Activated CD4-positive, CD25-positive, alpha-beta regulatory T cell treated with anti-CD3 and anti-CD28 coated beads, Interleukin-2, amount 50 U/mL, for 72 hours (primary cell): Measurements from ENCODE around the gene KLC1.
"Not testable (repeated sequence)": the region's sequence is repeated elsewhere in the genome, so short reads cannot be mapped to it uniquely, and the experiment has no call there.

ENCODE experiments used
- DNase-seq: peaks from one replicate; pipeline ENCODE4 v3.0.0; 2021

KLC1 gene

DNA sequence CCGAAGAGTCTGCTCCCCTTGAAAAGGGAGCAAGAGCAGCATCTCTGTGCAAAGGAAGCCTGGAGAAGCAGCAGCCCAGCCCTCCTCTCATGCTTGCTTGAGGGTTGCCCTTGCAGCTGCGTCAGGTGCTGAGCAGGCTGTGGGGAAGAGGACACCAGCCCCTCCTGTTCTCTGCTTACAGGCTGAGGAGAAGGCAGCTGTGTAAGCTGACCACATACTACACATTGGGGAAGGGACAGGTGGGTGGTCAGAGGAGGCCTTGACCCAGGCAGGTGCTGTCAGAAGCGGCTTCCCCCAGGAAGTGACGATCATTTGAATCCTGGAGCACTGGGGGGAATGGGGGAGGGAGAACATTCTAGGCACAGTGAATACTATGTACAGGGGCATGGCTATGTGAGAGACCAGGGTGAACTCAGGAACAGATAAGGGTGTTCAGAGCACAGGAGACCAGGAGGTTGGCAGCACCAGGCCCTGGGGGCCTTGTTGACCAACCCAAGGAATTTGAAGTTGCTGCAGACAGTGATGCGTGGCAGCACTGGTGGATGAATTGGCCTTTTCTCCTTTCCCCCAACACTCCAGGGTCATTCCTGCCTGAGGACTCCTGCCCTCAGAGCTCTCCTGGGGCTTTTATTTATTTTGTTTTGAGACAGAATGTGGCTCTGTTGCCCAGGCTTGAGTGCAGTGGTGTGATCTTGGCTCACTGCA is 2.7 kb upstream of the KLC1 start:
- DNase-seq = no peak

GRCh38 chr14:103627073-103628025 is 1.7 kb upstream of the KLC1 start:
- no peak for DNase-seq

- peak; percentile 59 for DNase-seq
Observed at GRCh38 chr14:103628221-103628683, 759 bp upstream of the KLC1 start.

DNA sequence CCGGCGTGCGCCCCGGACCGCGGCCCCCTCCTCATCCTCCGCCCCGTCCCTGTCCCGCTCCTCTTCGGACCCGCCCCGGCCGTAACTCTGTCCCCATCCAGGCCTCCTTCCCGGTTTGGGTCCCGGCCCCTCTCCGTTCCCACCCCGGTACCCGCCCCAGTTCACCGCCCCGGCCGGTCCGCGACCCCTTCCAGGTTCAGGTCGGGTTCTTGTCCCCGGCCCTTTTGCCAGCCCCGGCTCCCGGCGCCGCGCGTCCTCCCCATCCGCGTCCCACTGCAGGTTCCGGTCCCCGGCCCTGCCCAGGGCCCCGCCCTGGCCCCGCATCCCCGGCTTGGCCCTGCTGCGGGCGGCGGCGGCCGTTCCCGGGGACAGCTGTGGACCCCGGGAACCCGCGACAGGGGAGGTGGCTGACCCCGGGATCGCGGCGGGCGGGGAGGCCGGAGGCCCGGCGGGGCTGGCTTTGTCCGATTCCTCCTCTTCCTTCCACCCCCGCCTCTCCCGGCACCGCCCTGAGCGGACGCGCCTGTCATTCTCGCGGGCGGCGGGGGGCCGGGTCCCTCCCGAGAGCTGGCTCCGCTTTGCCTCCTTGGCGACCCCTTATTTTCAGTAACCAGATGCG is 601 bp downstream of the KLC1 start:
- DNase-seq = peak; percentile 66

GRCh38 chr14:103630364-103631108 is 1.5 kb downstream of the KLC1 start:
- no peak for DNase-seq

DNA sequence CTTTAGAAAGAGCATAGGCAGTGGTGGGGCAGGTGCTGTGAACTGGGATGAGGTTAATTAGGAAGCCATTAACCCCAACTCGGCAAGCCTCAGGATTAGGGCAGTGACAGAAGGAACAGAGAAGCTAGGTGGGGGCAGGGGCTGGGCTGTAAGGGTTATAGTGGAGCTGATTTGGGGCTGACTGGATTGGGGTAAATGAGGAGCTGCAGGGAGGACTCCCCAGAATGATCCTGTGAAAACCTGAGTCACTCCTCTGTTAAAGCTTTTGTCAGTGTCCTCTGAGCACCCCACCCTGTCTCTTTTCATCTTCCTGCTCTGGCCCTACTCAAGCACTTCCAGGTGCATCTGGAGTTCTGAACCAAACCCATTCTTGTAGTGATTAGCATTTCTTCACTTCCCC is 4.4 kb downstream of the KLC1 start:
- DNase-seq = no peak

GRCh38 chr14:103634156-103634555 is 5.1 kb downstream of the KLC1 start:
- DNase-seq = no peak

DNA sequence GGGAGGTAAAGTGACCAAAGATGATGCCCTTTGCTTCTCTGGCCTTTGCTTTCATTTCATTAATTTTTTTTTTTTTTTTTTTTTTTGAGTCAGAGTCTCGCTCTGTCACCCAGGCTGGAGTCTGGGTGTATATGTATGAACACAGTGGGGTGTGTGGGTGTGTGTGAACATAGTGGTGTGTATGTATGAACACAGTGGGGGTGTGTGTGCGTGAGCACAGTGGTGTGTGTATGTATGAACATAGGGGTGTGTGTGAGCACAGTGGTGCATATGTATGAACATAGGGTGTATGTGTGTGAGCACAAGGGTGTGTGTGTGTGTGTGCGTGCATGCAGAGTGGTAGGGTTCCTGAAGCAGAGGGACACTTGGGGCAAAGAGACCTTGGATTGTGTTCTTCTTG is 9.6 kb downstream of the KLC1 start:
- DNase-seq = no peak

GRCh38 chr14:103641161-103641560 is 12.2 kb downstream of the KLC1 start:
- no peak for DNase-seq

GRCh38 chr14:103646189-103646588 is 17.2 kb downstream of the KLC1 start:
- no peak for DNase-seq

DNA sequence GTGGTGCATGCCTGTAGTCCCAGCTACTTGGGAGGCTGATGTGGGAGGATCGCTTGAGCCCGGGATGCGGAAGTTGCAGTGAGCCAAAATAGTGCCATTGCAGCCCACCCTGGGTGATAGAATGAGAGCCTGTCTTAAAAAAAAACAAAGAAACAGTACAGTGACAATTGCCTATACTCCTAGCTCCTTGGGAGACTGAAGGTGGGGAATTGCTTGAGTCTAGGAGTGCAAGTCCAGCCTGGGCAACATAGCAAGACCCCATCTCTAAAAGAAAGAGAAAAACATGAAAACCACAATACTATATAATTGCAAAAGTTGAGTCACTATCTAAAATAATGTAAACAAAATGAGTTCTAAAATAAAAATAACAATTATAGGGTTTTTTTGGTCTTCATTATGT is 20.0 kb downstream of the KLC1 start:
- DNase-seq = no peak

- DNase-seq = no peak
Observed at GRCh38 chr14:103650213-103650612, 21.2 kb downstream of the KLC1 start.

- DNase-seq = no peak
Observed at GRCh38 chr14:103651585-103651984, 22.6 kb downstream of the KLC1 start.

- DNase-seq = no peak
Observed at GRCh38 chr14:103652806-103653205, 23.8 kb downstream of the KLC1 start.

GRCh38 chr14:103653336-103653735 is 24.3 kb downstream of the KLC1 start:
- not testable (repeated sequence) for DNase-seq

DNA sequence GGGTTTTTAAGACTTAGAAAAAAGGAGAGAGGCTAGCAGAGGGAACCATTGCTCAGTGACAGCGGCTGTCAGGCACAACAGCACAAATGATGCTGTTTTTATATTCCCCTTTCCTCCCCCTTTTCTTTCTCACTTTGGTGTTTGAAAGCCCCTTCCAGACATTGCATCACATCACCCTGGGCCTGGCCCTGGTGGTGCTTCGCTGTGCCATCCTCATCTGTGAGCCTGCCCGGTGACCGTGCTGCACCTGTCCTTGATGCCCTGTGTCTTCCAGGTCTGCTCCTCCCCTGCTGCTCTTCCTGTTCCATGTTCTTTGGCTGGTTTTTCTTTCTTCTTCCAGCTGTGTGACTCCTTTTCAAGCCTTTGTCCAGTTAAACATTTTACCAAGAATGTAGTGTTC is 24.8 kb downstream of the KLC1 start:
- no peak for DNase-seq

DNA sequence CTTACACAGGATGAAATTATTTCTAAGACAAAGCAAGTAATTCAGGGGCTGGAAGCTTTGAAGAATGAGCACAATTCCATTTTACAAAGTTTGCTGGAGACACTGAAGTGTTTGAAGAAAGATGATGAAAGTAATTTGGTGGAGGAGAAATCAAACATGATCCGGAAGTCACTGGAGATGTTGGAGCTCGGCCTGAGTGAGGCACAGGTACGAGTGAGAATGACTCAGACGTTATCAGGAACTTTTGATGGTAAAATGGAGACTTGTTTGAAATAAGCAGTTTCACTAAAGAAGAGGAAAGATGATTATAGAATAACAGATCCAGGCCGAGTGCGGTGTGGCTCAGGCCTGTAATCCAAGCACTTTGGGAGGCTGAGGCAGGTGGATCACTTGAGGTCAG is 25.6 kb downstream of the KLC1 start:
- DNase-seq = no peak

- no peak for DNase-seq
Observed at GRCh38 chr14:103656031-103656755, 27.2 kb downstream of the KLC1 start.

- DNase-seq = no peak
Observed at GRCh38 chr14:103656756-103657133, 27.7 kb downstream of the KLC1 start.

DNA sequence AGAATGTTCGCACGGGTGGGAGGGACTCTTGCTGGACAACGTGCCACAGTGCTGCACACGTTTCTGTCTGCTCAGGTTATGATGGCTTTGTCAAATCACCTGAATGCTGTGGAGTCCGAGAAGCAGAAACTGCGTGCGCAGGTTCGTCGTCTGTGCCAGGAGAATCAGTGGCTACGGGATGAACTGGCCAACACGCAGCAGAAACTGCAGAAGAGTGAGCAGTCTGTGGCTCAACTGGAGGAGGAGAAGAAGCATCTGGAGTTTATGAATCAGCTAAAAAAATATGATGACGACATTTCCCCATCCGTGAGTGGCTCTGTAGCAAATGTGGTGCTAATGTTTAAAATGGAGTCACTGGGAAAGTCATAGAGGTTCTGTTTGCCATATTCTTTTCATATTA is 28.5 kb downstream of the KLC1 start:
- no peak for DNase-seq

DNA sequence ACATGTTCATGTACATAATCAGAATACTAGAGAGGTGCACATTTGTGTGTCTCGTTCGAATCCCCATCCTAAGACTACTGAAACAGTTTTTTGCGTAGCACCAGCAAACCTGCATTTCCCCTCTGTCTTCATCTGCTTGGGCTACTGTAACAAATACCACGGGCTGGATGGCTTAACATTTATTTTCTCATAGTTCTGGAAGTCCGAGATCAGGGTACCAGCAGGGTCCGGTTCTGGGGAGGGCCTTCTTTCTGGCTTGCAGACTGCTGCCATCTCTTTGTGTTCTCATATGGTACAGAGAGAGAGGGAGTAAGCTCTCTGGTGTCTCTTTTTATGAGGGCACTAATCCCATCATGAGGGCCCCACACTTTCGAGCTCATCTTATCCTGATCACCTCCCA is 30.6 kb downstream of the KLC1 start:
- no peak for DNase-seq

DNA sequence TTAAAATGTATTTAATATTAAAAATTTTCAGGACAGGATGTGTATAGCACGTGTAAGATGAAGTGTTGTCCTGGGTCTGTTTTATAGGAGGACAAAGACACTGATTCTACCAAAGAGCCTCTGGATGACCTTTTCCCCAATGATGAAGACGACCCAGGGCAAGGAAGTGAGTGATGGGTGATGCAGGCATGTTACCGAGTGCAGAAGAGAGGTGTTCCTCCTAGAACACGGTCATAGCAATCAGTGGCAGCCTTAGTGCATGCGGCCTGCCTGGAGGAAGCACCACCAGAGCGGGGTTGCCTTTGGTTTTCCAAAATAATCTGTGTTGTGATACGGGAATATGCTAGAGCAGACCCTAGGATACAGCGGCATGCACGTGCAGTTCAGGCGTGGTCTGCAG is 33.0 kb downstream of the KLC1 start:
- DNase-seq = no peak
